ENCODE measurements around the gene PGAP2.

DNA sequence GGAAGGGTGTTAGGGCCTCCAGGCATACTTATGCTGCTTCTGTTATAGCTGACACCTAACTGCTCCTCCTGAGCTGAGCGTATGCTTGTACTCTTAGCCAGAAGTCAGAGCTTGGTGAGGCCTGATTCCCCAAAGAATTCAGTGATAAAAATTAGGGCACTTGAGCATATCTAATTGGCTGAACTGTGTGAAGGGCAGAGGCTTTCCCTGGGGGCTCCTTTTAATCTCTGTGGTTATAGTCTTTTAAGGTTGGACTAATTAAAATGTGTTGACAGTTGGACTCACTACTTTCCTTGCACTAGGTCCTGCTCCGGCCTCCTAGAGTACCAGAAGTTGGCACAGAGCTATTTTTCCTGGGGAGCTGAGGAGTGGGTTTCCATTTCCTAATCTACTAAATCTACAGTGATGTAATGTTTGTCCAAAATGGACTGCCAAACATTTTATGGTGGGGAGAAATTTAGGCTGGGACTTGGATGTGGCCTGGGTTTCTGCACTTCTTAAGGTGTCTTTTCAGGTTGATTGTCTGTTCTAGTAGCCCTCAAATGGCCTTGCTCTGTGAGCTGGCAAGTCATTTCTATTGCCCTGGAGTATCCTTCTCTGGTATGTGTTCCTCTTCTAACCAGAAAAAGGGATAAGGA lies 65.5 kb downstream of the PGAP2 start:
- TF ChIP-seq CTCF (IDR thresholded peaks at IDR 0.05; ENCODE audit: low read length) (no peak), EZH2 (optimal IDR thresholded peaks at IDR 0.05; ENCODE audit: low read depth, low read length) (no peak)

All from MM.1S (cell line).